Measurements from ENCODE around the gene CHI3L1.

Gene CHI3L1

DNA sequence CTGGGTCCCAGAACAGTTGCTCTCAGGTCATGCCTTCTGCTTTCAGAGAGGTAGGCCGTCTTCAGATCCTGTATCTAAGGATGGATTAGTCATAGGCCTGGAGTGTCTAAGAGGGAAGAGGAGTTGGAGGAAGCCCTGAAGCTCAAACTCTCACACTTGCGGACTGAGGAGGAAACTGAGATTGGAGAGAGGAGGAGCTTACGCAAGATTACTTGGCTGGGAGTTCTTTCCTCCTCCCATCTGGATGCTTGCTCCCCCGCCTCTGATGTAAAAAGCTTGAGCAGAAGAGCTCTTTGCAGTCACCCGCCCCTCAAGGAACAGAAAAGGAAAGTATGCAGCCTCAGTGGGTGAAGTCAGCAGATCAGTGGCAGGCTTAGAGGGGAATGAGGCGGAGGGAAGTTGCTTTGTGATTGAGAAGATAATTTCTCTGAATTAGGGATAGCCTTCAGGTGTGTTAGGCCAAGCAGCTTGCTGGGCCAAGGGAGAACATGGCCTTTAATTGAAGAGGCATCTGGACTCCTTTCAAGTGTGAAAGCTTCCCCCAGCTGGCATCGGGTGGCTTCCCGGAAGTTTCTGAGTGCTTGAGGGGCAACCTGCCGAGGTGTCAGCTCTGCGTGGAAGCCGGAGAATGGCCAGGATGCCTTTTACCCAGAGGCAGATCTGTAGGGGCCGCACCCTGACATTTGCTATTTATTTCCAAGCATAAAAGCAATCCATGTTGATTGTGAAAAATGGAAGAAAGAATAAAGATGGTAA is 52.4 kb downstream of the CHI3L1 start:
- DNase-seq (ENCODE audit: low read depth) = no peak

GRCh38 chr1:203131548-203132200 is 54.8 kb downstream of the CHI3L1 start:
- DNase-seq (ENCODE audit: low read depth) = no peak

DNA sequence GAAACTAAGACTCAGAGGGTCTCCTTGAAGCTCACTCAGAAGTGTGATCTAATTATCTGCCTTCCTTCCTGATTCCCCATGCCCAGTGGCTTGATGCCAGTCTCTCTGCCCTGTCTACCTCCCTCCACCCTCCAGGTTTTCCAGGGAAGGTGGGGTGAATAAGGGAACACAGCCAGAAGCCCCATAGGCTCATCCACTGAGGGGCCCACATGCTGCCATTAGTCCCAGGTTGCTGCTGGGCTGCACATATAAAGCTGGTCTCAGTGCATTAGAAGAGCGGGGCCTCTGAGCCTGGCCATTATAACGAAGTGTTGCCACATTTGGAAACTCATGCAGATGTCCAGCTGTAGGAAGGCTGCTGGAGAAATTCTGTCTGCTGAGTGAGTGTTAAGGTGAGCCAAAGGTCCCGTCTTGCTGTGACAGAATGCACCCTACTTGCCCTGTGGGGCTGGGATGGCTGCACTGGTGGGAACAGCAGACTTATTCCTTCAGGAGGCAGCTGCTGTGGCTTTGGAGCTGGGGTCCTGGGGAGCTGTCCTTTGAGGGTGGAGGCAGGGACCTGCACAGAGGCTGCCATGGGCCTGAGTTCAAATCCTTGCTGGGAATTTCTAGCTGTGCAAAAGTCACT is 56.0 kb downstream of the CHI3L1 start:
- no peak for DNase-seq (ENCODE audit: low read depth)

DNA sequence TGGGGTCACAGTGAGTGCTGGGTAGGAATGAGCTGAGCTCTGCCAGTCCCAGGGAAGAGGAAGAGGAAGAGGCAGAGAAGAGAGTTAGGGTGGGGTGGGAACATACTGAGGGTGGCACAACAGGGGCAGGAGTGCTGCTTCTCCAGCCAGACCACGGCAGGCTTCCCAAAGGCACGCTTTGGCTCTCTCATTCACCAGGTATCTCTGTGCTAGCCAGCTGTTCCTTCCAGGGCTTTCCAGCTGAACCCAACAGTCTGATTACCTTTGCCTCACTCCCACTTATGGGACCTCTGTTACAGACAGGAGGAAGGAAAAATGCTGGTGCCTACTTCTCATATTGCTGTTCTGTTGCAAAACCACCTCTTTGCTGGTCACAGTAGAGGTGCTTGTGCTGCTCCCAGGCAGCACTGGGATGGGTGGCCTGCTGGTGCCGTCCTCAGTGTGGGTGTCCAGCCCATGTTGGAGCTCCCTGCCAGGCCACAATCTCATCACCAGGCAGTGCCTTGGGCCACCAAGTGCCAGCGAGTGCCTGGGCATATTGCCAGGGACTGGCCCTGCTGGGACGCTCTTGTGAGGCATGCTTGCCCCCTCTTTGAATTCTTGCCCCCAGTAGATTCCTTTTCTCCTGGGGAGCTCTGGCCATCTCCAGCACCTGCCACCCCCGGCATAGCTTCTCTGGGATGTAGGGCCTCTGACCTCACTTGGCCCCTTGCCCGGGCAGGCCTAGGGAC is 56.8 kb downstream of the CHI3L1 start:
- DNase-seq (ENCODE audit: low read depth) = no peak
